ENCODE data around the gene TMIGD3.
A peak's percentile ranks its signal among the peaks of the same experiment; 100 is the strongest.

The TMIGD3 gene

DNA sequence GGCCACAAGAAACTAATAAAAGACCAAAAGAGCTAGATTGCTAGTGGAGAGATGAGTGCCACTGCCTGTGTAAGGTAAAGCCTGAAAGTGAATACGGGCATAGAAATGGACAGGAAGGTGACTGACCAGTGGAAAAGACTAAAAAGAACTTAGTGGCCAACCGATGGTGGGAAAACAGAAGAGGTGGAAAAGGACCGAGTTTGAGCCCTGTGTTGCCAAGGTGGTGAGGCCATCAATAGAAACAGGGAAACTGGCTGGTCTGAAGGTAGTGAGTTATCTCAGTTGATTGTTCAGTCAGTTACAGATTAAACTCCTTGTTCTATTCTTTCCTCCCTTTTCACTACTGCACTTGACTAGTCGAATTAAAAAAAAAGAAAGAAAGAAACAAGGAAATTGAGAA lies 56.9 kb downstream of the TMIGD3 start:
- no peak for DNase-seq (ENCODE audit: low read depth)
- no peak overlapping the region for H3K4me3 ChIP-seq (ENCODE audit: low read depth, low read length)
- TF ChIP-seq, protein P1, sequence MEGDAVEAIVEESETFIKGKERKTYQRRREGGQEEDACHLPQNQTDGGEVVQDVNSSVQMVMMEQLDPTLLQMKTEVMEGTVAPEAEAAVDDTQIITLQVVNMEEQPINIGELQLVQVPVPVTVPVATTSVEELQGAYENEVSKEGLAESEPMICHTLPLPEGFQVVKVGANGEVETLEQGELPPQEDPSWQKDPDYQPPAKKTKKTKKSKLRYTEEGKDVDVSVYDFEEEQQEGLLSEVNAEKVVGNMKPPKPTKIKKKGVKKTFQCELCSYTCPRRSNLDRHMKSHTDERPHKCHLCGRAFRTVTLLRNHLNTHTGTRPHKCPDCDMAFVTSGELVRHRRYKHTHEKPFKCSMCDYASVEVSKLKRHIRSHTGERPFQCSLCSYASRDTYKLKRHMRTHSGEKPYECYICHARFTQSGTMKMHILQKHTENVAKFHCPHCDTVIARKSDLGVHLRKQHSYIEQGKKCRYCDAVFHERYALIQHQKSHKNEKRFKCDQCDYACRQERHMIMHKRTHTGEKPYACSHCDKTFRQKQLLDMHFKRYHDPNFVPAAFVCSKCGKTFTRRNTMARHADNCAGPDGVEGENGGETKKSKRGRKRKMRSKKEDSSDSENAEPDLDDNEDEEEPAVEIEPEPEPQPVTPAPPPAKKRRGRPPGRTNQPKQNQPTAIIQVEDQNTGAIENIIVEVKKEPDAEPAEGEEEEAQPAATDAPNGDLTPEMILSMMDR (IDR thresholded peaks at IDR 0.05; ENCODE audit: low read depth, low read length, missing control alignments) = no peak

DNA sequence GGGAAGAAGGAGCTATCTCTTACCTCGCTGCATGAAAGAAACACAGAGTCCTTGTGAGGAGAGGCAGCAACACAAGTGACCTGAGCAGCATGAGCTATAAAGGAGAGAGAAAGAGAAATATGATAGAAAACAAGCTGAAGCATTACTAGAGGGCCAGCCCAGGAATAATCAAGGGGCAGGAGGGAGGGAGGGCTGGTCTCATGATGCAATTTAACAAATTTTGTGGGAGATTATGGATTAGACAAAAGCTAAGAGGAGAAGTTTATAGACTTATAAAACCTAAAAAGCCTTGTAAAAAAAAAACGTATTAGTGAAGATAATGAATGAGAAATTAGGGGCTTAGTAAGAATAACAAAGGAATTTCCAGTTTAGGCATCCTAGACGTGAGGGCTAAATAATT lies 59.4 kb downstream of the TMIGD3 start:
- TF ChIP-seq, protein P1 (IDR thresholded peaks at IDR 0.05; ENCODE audit: low read depth, low read length, missing control alignments) = no peak

DNA sequence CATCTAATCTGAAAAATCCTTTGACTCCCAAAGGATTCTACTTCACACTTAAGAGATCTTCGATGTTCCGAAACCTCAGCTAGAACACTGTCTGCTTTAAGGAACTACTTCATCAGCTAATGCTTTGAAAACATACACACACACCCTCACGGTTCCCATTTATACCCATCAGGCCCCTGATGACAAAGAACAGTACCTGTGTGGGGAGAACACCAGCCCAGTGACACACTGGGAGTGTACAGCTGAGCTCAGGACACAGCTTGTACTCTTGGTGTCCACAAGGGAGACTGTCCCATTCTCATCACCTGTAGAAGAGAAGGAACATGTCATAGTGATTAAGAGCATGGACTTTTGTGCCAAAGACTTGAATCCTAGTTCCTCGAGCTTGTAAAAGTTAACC lies 61.0 kb downstream of the TMIGD3 start:
- TF ChIP-seq, protein P1 (IDR thresholded peaks at IDR 0.05; ENCODE audit: low read depth, low read length, missing control alignments) = no peak
- no peak for DNase-seq (ENCODE audit: low read depth)
- no peak overlapping the region for H3K4me3 ChIP-seq (ENCODE audit: low read depth, low read length)

More for the DNA sequence above, 59.4 kb downstream of the TMIGD3 start:
- DNase-seq (ENCODE audit: low read depth) = no peak
- H3K4me3 ChIP-seq (ENCODE audit: low read depth, low read length) = no peak overlapping the region

GRCh38 chr1:111441573-111442192 lies 61.8 kb downstream of the TMIGD3 start:
- TF ChIP-seq, protein P1 (IDR thresholded peaks at IDR 0.05; ENCODE audit: low read depth, low read length, missing control alignments) = peak; percentile 74
- no peak overlapping the region for H3K4me3 ChIP-seq (ENCODE audit: low read depth, low read length)
- no peak for DNase-seq (ENCODE audit: low read depth)

GRCh38 chr1:111439461-111440351 lies 63.7 kb downstream of the TMIGD3 start:
- DNase-seq (ENCODE audit: low read depth) = no peak
- TF ChIP-seq, protein P1 (IDR thresholded peaks at IDR 0.05; ENCODE audit: low read depth, low read length, missing control alignments) = no peak
- H3K4me3 ChIP-seq (ENCODE audit: low read depth, low read length) = no peak overlapping the region

GRCh38 chr1:111436726-111437125 lies 66.7 kb downstream of the TMIGD3 start:
- TF ChIP-seq, protein P1 (IDR thresholded peaks at IDR 0.05; ENCODE audit: low read depth, low read length, missing control alignments) = no peak
- no peak overlapping the region for H3K4me3 ChIP-seq (ENCODE audit: low read depth, low read length)
- DNase-seq (ENCODE audit: low read depth) = no peak

All from GM12864 (cell line).